PFSK-1 (cell line): ENCODE measurements around the gene WNT5A.

Experiments used
- POLR2AphosphoS5 ChIP-seq: IDR thresholded peaks from 2 replicates; pipeline ENCODE4 v1.6.1; 2012; ENCODE audit warnings: low read depth, mild to moderate bottlenecking, control low read depth, low read length, moderate library complexity
- TF ChIP-seq, protein P1 (sequence below), 2 experiments: IDR thresholded peaks; 2 replicates each; pipeline versions ENCODE4 v1.6.1 to v1.8.0; 2011 to 2012; ENCODE audit warnings: low read depth in 2 of 2, low read length in 2 of 2, control low read depth in 1 of 2, inconsistent platforms in 1 of 2, mild to moderate bottlenecking in 1 of 2, moderate library complexity in 1 of 2; ENCODE audit not compliant: insufficient read depth in 1 of 2

DNA sequence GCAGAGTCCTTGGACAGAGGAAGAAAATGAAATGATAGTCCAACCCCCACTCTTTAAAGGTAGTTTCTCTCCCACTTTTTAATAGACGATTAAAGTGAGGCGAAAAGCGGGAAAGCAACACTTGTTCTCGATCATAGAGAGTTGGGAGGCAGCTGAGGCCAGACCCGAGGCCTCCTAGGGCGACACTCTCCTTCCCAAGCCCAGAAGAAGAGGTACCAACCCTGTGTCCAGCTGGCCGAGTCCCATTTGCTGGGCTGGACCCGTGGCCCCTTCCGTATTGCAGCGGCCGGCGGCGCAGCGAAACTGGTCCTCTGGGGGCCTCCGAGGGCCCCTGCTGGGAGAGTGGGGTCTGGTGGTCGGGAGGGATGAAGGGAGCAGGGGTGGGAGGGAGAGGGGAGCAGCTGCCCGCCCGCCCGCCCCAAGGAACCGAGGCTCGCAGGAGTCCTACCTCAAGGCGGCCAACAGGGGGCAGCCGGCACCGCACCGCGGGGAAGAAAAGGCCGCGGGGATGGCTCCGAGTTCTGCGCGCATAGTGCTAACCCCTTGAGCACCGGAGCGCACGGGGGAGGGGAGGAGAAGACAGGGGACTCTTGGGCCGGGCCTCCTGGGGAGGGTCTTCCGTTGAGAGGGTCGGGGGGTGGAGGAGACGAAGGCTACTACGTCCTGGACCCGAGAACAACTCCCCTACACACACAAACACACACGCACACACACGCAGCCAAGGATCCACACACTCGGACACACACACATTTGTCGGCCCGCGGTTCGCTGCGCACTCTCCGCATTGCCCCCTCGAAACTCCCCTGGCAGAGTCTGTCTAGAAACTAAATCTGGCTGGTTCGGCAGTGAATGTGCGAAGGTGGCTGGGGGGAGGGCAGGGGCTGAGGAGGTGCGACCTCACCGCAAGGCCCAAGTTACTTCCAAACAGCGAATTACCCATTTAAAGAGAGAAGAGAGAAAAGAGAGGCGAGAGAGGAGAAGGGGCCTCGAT lies 2.0 kb downstream of the WNT5A start:
- TF ChIP-seq POLR2AphosphoS5: no peak
- TF ChIP-seq, protein P1, sequence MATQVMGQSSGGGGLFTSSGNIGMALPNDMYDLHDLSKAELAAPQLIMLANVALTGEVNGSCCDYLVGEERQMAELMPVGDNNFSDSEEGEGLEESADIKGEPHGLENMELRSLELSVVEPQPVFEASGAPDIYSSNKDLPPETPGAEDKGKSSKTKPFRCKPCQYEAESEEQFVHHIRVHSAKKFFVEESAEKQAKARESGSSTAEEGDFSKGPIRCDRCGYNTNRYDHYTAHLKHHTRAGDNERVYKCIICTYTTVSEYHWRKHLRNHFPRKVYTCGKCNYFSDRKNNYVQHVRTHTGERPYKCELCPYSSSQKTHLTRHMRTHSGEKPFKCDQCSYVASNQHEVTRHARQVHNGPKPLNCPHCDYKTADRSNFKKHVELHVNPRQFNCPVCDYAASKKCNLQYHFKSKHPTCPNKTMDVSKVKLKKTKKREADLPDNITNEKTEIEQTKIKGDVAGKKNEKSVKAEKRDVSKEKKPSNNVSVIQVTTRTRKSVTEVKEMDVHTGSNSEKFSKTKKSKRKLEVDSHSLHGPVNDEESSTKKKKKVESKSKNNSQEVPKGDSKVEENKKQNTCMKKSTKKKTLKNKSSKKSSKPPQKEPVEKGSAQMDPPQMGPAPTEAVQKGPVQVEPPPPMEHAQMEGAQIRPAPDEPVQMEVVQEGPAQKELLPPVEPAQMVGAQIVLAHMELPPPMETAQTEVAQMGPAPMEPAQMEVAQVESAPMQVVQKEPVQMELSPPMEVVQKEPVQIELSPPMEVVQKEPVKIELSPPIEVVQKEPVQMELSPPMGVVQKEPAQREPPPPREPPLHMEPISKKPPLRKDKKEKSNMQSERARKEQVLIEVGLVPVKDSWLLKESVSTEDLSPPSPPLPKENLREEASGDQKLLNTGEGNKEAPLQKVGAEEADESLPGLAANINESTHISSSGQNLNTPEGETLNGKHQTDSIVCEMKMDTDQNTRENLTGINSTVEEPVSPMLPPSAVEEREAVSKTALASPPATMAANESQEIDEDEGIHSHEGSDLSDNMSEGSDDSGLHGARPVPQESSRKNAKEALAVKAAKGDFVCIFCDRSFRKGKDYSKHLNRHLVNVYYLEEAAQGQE (IDR thresholded peaks at IDR 0.05; ENCODE audit: insufficient read depth in 1 of 2, low read depth in 2 of 2, low read length in 2 of 2): no peak
